ENCODE data around the gene SIGLECL1.

- TF ChIP-seq CTCF (IDR thresholded peaks at IDR 0.05), result no peak
- TF ChIP-seq POLR2A (IDR thresholded peaks at IDR 0.05), result no peak
These were observed 45.6 kb downstream of the SIGLECL1 start for GRCh38 chr19:51296336-51297093.

Measured in thyroid gland (tissue), 4 donors.